GM19438 (cell line): ENCODE results near the gene DCP2.
A peak's percentile ranks its signal among the peaks of the same experiment; 100 is the strongest.

ENCODE experiments used
- ATAC-seq: cut with Tn5 transposase; IDR thresholded peaks from one replicate; pipeline ENCODE4 v1.9.1; 2021; ENCODE audit warnings: low read depth; ENCODE audit not compliant: unreplicated experiment

The DCP2 gene

GRCh38 chr5:112965733-112966306, 10.8 kb upstream of the DCP2 start:
- ATAC-seq = no peak

- ATAC-seq = no peak
Measured at GRCh38 chr5:112967520-112968083, 9.0 kb upstream of the DCP2 start.

DNA sequence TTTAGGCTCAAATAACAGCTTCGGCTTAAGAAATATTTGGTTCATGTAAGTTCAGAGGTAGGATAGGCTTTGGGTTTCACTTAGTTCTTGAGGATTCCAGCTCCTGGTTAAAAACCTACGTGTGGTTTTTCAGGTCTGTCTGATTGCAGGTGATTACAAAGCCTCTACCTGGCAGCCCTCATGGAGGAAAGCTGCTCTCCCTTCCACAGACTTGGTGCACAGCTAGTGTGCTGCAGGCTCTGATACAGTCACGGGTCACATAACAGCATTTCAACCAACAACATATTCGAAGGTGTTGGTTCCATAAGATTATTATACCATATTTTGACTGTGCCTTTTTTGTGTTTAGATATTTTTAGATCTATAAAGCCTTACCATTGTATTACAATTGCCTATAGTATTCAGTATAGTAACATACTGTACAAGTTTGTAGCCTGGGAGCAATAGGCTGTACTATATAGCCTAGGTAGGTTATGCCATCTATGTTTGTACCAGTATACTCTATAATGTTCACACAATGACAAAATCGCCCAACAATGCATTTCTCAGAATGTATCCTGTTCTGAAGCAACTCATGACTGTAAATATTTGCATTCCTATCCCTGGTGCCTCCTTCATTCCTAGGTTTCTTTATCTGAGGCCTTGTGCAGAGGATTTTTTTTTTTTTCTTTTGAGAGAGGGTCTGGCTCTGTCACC, 8.0 kb upstream of the DCP2 start:
- ATAC-seq = no peak

GRCh38 chr5:112971276-112971675, 5.3 kb upstream of the DCP2 start:
- no peak for ATAC-seq

DNA sequence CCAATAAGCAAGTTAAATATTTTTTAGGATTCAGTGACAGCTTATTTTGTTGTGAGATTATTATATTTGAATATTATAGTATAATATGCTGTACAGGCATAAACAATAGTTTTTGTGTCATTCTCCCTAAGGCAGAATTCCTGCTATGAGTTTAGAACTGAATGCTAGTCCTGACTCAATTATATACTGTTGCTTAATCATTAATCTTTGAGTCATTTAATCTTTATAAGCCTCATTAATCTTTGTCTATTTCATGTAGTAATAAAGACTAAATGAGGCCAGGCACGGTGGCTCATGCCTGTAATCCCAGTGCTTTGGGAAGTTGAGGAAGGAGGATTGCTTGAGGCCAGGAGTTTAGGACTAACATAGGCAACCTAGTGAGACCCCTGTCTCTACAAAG, 3.6 kb upstream of the DCP2 start:
- ATAC-seq = no peak

DNA sequence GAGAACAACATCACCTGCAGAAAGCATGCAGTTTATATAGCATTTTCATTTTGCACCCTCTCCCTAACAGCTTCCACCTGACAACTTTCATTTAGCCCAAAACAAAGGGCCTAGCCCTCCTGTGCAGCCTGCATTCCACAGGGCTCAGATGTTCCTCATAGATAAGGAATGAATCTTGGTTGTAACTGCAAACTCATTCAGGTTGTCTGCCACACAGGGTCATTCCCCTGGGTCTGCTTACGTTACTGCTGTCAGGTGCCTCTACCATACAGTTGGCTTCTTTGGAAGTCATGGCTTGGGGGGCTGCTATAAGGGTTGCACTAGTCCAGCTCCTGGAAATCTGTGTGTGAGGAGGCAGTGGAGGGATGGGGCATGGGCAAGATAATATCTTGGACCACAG, 2.7 kb upstream of the DCP2 start:
- no peak for ATAC-seq

GRCh38 chr5:112974901-112975300, 1.7 kb upstream of the DCP2 start:
- no peak for ATAC-seq

DNA sequence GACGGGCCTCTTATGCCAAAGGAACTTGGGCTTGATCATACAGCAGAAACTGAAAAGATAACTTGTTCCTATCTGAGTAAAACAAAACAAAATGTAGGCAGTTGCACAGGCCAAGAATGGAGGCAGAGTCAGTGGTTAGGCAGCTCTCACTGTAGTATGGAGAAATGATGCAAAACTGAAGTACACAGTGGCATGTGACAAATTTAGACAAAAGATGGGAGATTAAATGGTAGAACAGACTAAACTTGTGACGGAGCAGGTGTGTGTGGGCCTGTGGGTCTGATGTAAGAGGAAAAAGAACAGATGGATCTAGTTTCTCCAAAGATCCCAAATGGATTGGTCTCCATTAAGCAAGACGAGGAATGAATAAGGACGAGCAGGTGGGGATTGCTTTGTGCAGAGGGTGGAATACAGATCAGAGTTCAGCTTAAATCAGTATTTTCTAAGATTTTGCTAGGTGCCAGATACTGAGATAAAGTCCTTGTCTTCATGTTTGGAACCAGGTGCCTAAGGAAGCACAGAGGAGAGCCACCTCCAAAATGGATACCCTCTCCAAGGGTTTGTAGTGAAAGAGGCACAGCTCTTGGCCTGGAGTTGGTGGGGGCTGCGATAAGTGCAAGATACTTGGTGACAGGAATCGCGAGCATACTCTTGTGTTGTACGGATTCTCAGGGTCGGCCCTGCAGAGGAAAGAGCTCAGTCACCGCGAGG, 722 bp upstream of the DCP2 start:
- peak; percentile 15 for ATAC-seq

GRCh38 chr5:112977440-112977861, 853 bp downstream of the DCP2 start:
- ATAC-seq = no peak

- ATAC-seq = no peak
Measured at GRCh38 chr5:112978836-112979235, 2.2 kb downstream of the DCP2 start.

DNA sequence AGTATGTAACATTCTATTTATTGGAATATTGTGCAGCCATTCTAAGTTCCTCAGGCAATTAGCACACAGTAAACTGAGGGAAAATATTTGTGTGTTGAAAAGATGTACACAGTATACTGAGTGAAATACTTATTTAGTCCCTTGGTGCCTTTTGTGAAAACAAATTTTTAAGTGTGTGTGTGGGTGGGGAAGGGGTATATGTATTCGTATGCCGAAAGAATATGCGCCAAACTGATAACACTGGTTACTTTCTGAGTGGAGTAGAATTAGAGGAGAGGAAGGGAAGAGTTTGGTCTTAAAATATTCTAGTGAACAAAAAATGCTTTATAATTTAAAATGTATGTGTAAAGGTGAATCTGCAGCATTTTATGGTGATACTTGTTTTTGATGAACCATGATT, 3.1 kb downstream of the DCP2 start:
- no peak for ATAC-seq

- no peak for ATAC-seq
Measured at GRCh38 chr5:112983363-112983762, 6.8 kb downstream of the DCP2 start.

GRCh38 chr5:112986224-112986623, 9.6 kb downstream of the DCP2 start:
- ATAC-seq = no peak

DNA sequence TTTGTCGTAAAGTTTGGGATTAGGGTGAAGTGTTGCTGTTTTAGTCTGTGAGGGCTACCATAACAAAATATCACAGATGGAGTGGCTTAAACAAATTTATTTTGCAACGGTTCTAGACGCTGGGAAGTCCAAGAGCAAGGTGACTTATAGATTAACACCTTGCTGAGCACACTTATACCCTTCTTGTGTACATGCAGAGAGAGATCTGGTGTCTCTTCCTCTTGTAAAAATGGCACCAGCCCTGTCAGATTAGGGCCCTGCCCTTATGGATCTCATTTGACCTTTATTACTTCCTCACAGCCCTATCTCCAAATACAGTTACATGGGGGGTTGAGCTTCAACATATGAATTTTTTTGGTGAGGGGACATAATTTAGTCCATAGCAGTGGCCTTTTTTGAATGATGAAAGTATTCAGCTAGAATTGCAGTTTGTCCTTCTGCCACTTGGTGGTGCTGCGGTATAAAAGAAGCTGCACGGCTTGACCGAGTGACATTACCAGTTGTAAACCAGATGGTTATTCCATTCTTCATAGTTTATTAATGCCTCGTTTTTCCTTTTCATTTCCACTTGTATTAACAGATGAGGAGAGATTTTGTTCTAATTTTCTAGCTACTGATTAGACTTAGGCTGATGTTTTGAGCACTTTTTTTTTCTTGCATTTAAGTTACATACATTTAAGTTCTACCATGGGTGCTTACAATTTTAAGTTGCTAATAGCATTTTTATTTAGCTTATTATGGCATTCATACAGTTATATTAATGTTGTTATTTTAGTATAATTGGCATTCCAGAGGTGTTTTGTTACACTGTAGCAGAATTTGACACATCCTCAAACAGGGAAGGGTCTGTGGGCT, 19.4 kb downstream of the DCP2 start:
- ATAC-seq = peak; percentile 68

DNA sequence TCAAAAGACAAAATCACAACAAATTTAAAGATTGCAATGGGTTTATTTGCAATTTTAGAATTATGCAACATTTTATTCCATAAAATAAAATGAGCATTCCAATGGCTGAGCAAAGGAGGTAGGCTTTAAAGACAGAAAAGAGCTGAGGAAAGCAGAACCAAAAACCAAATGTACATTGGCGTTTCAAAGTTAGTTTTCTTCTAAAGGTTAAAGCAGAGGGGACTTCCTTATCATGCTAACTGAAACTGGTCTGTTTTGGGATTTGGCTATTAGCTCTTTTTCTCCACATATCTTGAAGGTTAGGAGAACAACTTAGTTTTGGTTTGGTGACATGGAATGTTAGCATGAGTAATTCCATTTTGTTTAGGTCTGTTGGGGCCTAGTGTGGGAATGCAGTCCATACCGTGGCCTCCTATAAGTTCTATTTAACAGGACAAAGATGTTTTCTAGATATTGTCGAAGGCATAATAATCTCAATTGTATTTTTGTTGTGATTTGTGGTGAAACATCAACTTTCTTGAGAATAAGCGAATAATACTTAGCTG, 20.3 kb downstream of the DCP2 start:
- ATAC-seq = no peak

DNA sequence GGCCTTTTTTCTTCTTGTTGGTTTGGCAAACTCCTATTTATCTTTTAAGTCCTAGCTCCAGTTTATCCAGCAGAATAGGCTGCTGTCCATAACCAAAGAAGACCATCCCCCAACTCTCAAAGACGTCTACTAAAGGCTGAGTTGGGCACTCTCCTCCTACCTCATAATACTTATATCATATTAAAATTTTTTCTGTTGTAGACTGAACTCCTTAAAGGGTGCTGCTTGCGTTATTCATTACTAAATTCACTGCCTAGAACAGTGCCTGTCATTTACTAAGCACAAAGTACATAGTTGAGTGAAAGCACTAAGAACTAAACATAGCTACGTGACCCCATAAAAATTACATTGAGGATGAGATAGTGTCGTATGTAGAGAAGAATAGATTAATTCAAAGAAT, 21.7 kb downstream of the DCP2 start:
- no peak for ATAC-seq

DNA sequence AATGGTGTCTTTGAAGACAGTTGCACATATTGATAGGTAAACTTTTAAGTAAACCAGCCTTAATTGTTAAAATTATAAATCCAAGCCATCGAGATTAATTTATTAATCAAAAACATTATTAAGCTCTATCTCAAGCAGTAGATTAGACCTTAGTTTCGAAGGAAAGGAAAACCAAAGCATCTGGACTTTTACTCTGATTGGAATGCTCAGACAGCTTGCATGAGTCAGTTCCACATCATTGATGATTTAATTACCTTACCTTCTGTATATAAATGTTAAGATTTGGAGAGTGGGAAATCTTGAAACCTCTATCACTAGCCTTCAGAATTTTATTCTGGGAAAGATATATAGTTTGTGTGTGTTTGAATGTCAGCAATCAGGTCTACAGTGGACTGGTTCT, 23.9 kb downstream of the DCP2 start:
- ATAC-seq = no peak

DNA sequence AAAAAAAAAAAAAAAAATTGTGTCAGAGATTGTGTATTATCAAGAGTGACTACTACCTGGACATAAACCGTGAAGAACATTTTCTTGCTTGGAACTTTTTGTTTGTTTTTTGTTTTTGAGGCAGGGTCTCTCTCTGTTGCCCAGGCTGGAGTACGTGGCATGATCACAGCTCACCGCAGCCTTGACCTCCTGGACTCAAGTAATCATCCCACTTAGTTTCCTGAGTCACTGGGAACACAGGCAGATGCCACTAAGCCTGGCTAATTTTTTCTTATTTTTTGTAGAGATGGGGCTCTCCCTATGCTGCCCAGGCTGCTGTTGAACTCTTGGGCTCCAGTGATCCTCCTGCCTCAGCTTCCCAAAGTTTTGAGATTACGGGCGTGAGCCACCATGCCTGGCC, 25.8 kb downstream of the DCP2 start:
- no peak for ATAC-seq

GRCh38 chr5:113003763-113004162, 27.2 kb downstream of the DCP2 start:
- ATAC-seq = no peak

DNA sequence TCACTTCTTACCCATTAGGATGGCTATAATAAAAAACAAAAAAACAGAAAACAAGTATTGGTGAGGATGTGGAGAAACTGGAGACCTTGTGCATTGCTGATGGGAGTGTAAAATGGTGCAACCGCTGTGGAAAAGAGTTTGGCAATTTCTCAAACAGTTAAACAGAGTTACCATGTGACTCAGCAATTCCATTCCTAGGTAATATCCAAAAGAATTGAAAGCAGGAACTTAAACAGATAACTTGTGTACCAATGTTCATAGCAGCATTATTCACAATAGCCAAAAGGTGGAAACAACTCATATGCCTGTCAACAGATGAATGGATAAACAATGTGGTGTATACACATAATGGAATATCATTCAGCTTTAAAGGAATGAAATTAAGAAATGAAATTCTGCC, 28.9 kb downstream of the DCP2 start:
- no peak for ATAC-seq
